Mesothelial cell of epicardium (in vitro differentiated cells): Measurements from ENCODE around the gene RER1. TPM values are rescaled to one million over a fixed set of nuclear protein-coding genes. Genes with fewer than 3 reads are reported as not detected.

Experiments used
- DNase-seq, 2 experiments: peaks; one replicate each; pipeline ENCODE4 v3.0.0; 2021; ENCODE audit warnings: low spot score in 2 of 2; ENCODE audit not compliant: unreplicated experiment in 2 of 2
- H3K27ac Mint-ChIP-seq: 2 replicates; pipeline ENCODE4 v1.8.0; 2021; ENCODE audit warnings: mixed read lengths
- H3K27me3 Mint-ChIP-seq: 2 replicates; pipeline ENCODE4 v1.8.0; 2021; ENCODE audit warnings: low read depth, mixed read lengths
- H3K36me3 Mint-ChIP-seq: 2 replicates; pipeline ENCODE4 v1.8.0; 2021; ENCODE audit warnings: mixed read lengths
- H3K4me1 Mint-ChIP-seq: 2 replicates; pipeline ENCODE4 v1.8.0; 2021; ENCODE audit warnings: mixed read lengths
- H3K4me3 Mint-ChIP-seq: 2 replicates; pipeline ENCODE4 v1.8.0; 2021; ENCODE audit warnings: mild to moderate bottlenecking, moderate library complexity, mixed read lengths
- H3K9me3 Mint-ChIP-seq: 2 replicates; pipeline ENCODE4 v1.8.0; 2021; ENCODE audit warnings: mixed read lengths
- CTCF ChIP-seq: fragments of 200-600 bp; sonication (generic); IDR thresholded peaks from one replicate; pipeline ENCODE4 v1.5.0; 2021; ENCODE audit warnings: antibody characterized with exemption; ENCODE audit not compliant: unreplicated experiment
- total RNA-seq: library from RNA; stranded (reverse); gene quantifications from 3 replicates; pipeline ENCODE4 v1.2.1, GENCODE V29; 2021

Gene RER1
- total RNA-seq, 1 donor from 2014 or later, result 95.1 TPM

GRCh38 chr1:2377751-2378440 is 13.7 kb upstream of the RER1 start:
- H3K27me3 Mint-ChIP-seq, result no peaks in the 10 kb centered on the region
- no peak for DNase-seq
- H3K4me3 Mint-ChIP-seq, result no peak overlapping the region
- H3K27ac Mint-ChIP-seq, result no peak overlapping the region
- no peaks in the 10 kb centered on the region for H3K9me3 Mint-ChIP-seq
- H3K36me3 Mint-ChIP-seq, result no peaks in the 10 kb centered on the region
- H3K4me1 Mint-ChIP-seq, result no peaks in the 10 kb centered on the region
- TF ChIP-seq CTCF, result no peak

GRCh38 chr1:2378441-2378851 is 13.2 kb upstream of the RER1 start:
- Mint-ChIP-seq H3K27ac (no peak overlapping the region), H3K9me3 (no peaks in the 10 kb centered on the region), H3K27me3 (no peaks in the 10 kb centered on the region), H3K4me1 (no peaks in the 10 kb centered on the region), H3K36me3 (no peaks in the 10 kb centered on the region), H3K4me3 (no peak overlapping the region)
- no peak for DNase-seq
- no peak for TF ChIP-seq CTCF

GRCh38 chr1:2378956-2379732 is 12.5 kb upstream of the RER1 start:
- Mint-ChIP-seq H3K4me1 (no peaks in the 10 kb centered on the region), H3K9me3 (no peaks in the 10 kb centered on the region), H3K36me3 (no peaks in the 10 kb centered on the region), H3K27me3 (no peaks in the 10 kb centered on the region), H3K4me3 (no peak overlapping the region), H3K27ac (no peak overlapping the region)
- no peak for TF ChIP-seq CTCF
- no peak for DNase-seq

- no peaks in the 10 kb centered on the region for H3K27me3 Mint-ChIP-seq
- H3K27ac Mint-ChIP-seq, result no peak overlapping the region
- TF ChIP-seq CTCF, result no peak
- H3K4me3 Mint-ChIP-seq, result no peak overlapping the region
- H3K9me3 Mint-ChIP-seq, result no peaks in the 10 kb centered on the region
- no peak for DNase-seq
- no peaks in the 10 kb centered on the region for H3K4me1 Mint-ChIP-seq
- H3K36me3 Mint-ChIP-seq, result no peaks in the 10 kb centered on the region
These were observed 11.8 kb upstream of the RER1 start for GRCh38 chr1:2379733-2380404.

GRCh38 chr1:2380816-2381591 is 10.6 kb upstream of the RER1 start:
- no peaks in the 10 kb centered on the region for H3K9me3 Mint-ChIP-seq

More at GRCh38 chr1:2380816-2381591, 10.6 kb upstream of the RER1 start:
- no peak for DNase-seq
- Mint-ChIP-seq H3K36me3 (no peaks in the 10 kb centered on the region), H3K27ac (no peak overlapping the region), H3K4me1 (no peaks in the 10 kb centered on the region), H3K4me3 (no peak overlapping the region), H3K27me3 (no peaks in the 10 kb centered on the region)
- TF ChIP-seq CTCF, result no peak
